MCF 10A (cell line): ENCODE measurements around the gene CTDSPL. TPM values are rescaled to one million over a fixed set of nuclear protein-coding genes. Genes with fewer than 3 reads are reported as not detected.

Experiments
- BruUV-seq: library from RNA; stranded (reverse); fragments of 400-500 nt; replicated peaks from 2 replicates; lab custom pipeline; 2021; lab: Mats Ljungman, UMichigan
- CTCF ChIA-PET: fragments of 300-600 bp; sonication (Branson Sonifier 250); formaldehyde crosslinking; extraction: SDS; loops from one replicate; lab custom pipeline; 2021; ENCODE audit warnings: antibody characterized with exemption, inconsistent platforms; lab: Yijun Ruan, JAX
- POLR2A ChIA-PET: fragments of 300-600, 350-650 bp; sonication (Branson Sonifier 250); formaldehyde crosslinking; extraction: SDS; loops from one replicate; lab custom pipeline; 2020; ENCODE audit warnings: antibody characterized with exemption, inconsistent platforms; lab: Yijun Ruan, JAX
- DNase-seq: peaks from one replicate; pipeline ENCODE4 v3.0.0-alpha.2; 2018; ENCODE audit not compliant: unreplicated experiment
- H3K27ac Mint-ChIP-seq: one replicate; pipeline ENCODE4 v1.8.0; 2022; ENCODE audit warnings: mild to moderate bottlenecking, low read depth, mixed read lengths; ENCODE audit not compliant: unreplicated experiment
- H3K27me3 Mint-ChIP-seq: one replicate; pipeline ENCODE4 v1.8.0; 2022; ENCODE audit warnings: mixed read lengths; ENCODE audit not compliant: insufficient read depth, unreplicated experiment
- H3K36me3 Mint-ChIP-seq: one replicate; pipeline ENCODE4 v1.8.0; 2022; ENCODE audit warnings: mild to moderate bottlenecking, moderate library complexity, mixed read lengths; ENCODE audit not compliant: insufficient read depth, unreplicated experiment
- H3K4me1 Mint-ChIP-seq: one replicate; pipeline ENCODE4 v1.8.0; 2022; ENCODE audit warnings: mixed read lengths; ENCODE audit not compliant: insufficient read depth, unreplicated experiment
- H3K4me3 Mint-ChIP-seq: one replicate; pipeline ENCODE4 v1.8.0; 2022; ENCODE audit warnings: mild to moderate bottlenecking, moderate library complexity, mixed read lengths; ENCODE audit not compliant: unreplicated experiment
- H3K9me3 Mint-ChIP-seq: one replicate; pipeline ENCODE4 v1.8.0; 2022; ENCODE audit warnings: mixed read lengths; ENCODE audit not compliant: unreplicated experiment
- intact Hi-C: fragments of 100-400 bp; cut with micrococcal nuclease; formaldehyde crosslinking; loops from 2 replicates; pipeline ENCODE4 v1.14.1; 2022
- total RNA-seq: library from RNA; stranded (reverse); gene quantifications from 2 replicates; pipeline ENCODE4 v1.2.3, GENCODE V29; 2022
- TF ChIP-seq, protein P1 (sequence below): fragments of 200-600 bp; IDR thresholded peaks from one replicate; pipeline ENCODE4 v1.8.0; 2022; ENCODE audit warnings: antibody characterized with exemption, mild to moderate bottlenecking; ENCODE audit not compliant: unreplicated experiment

CTDSPL gene
- total RNA-seq, 1 experiment from 2014 or later = 38.8 TPM

- Mint-ChIP-seq H3K36me3 (no peaks in the 10 kb centered on the region), H3K9me3 (no peaks in the 10 kb centered on the region), H3K4me1 (peaks cover 1% of the 10 kb centered on the region), H3K27ac (no peak overlapping the region), H3K27me3 (no peaks in the 10 kb centered on the region), H3K4me3 (no peak overlapping the region)
- intact Hi-C loops = no loop called here
- ChIA-PET POLR2A (interaction anchor here (0.6 kb wide), 1 partner anchor 131 kb away, joined by 4 read pairs; no protein-coding TSS in a partner anchor), CTCF (no interaction called here)
- TF ChIP-seq, protein P1, sequence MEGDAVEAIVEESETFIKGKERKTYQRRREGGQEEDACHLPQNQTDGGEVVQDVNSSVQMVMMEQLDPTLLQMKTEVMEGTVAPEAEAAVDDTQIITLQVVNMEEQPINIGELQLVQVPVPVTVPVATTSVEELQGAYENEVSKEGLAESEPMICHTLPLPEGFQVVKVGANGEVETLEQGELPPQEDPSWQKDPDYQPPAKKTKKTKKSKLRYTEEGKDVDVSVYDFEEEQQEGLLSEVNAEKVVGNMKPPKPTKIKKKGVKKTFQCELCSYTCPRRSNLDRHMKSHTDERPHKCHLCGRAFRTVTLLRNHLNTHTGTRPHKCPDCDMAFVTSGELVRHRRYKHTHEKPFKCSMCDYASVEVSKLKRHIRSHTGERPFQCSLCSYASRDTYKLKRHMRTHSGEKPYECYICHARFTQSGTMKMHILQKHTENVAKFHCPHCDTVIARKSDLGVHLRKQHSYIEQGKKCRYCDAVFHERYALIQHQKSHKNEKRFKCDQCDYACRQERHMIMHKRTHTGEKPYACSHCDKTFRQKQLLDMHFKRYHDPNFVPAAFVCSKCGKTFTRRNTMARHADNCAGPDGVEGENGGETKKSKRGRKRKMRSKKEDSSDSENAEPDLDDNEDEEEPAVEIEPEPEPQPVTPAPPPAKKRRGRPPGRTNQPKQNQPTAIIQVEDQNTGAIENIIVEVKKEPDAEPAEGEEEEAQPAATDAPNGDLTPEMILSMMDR = no peak
- no TSS peak for BruUV-seq
- no peak for DNase-seq
Measured at GRCh38 chr3:38018296-38019266, 156.9 kb downstream of the CTDSPL start.

DNA sequence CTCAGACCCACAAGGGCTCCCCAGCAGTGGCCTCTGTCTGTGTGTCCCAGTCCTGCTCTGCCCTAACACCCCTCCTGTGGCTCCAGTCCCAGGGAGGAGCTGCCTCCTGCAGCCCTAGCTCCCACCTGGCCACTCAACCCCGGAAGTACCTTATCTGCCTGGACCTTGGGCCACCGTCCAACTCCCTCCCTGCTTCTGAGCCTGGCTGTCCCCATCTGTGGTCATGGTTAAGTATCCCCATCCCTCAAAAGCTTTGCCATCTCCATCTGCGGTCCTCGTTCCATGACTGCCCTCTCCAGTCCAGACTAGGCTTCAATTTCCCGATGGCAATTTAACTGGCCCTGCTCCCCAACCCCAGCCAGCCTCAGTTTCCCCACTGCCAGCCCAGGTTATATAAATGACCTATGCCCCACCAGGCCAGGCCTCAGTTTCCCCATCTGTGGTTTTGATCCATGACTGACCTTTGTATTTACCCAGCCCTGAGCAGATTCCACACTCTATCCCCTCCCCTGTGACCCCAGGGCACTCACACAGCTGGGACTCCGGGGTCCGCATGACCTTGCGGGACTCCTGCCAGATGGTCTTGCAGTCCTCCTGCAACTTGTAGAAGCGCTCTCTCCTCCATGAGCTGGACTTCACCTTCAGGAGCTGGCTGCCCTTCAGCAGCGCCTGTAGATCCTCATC lies 158.1 kb downstream of the CTDSPL start:
- Mint-ChIP-seq H3K4me3 (no peak overlapping the region), H3K9me3 (no peaks in the 10 kb centered on the region), H3K27ac (no peak overlapping the region), H3K27me3 (no peaks in the 10 kb centered on the region), H3K36me3 (no peaks in the 10 kb centered on the region), H3K4me1 (peaks cover 13% of the 10 kb centered on the region)
- TF ChIP-seq, protein P1 = no peak
- ChIA-PET CTCF (interaction anchor here (0.5 to 1.2 kb wide), 4 partner anchors 98 to 279 kb away, joined by 3 read pairs; no protein-coding TSS in a partner anchor), POLR2A (interaction anchor here (0.5 to 0.7 kb wide), 2 partner anchors 12 to 963 kb away, joined by 3 to 4 read pairs; no protein-coding TSS in a partner anchor)
- intact Hi-C loops = no loop called here
- DNase-seq = no peak
- BruUV-seq = no TSS peak

GRCh38 chr3:38020342-38020726 lies 158.7 kb downstream of the CTDSPL start:
- Mint-ChIP-seq H3K4me1 (peaks cover 19% of the 10 kb centered on the region), H3K36me3 (no peaks in the 10 kb centered on the region), H3K9me3 (no peaks in the 10 kb centered on the region), H3K27me3 (no peaks in the 10 kb centered on the region), H3K4me3 (no peak overlapping the region), H3K27ac (no peak overlapping the region)
- ChIA-PET CTCF (interaction anchor here (0.5 to 1.2 kb wide), 3 partner anchors 97 to 280 kb away, joined by 3 read pairs; no protein-coding TSS in a partner anchor), POLR2A (interaction anchor here (0.5 to 0.7 kb wide), 2 partner anchors 11 to 963 kb away, joined by 3 to 4 read pairs; no protein-coding TSS in a partner anchor)
- BruUV-seq = no TSS peak
- intact Hi-C loops = no loop called here
- TF ChIP-seq, protein P1 = no peak
- no peak for DNase-seq

- Mint-ChIP-seq H3K4me3 (no peak overlapping the region), H3K9me3 (no peaks in the 10 kb centered on the region), H3K36me3 (no peaks in the 10 kb centered on the region), H3K27ac (no peak overlapping the region), H3K4me1 (peaks cover 27% of the 10 kb centered on the region), H3K27me3 (no peaks in the 10 kb centered on the region)
- POLR2A ChIA-PET = no interaction called here
- intact Hi-C loops = no loop called here
- CTCF ChIA-PET = interaction anchor here (1.2 to 2.3 kb wide), 2 partner anchors 24 to 97 kb away, joined by 3 to 9 read pairs; no protein-coding TSS in a partner anchor
- TF ChIP-seq, protein P1 = no peak
- no peak for DNase-seq
- no TSS peak for BruUV-seq
Measured at GRCh38 chr3:38021196-38021595, 159.5 kb downstream of the CTDSPL start.
